Muscle of arm (tissue), 12 donors: Measurements from ENCODE around the gene ZMIZ1. TPM values are rescaled to one million over a fixed set of nuclear protein-coding genes. Genes with fewer than 3 reads are reported as not detected.
A peak's percentile ranks its signal among the peaks of the same experiment; 100 is the strongest.
"Not testable (repeated sequence)": the region's sequence is repeated elsewhere in the genome, so short reads cannot be mapped to it uniquely, and the experiment has no call there.

Source experiments
- DNase-seq: peaks from one replicate; pipeline ENCODE4 v3.0.0-alpha.2; 2013
- polyA plus RNA-seq, 12 donors: library from polyadenylated mRNA; unstranded; fragments of 120-200 nt; gene quantifications; one replicate each; pipeline ENCODE4 v1.2.1, GENCODE V29; 2013; ENCODE audit not compliant: insufficient read length in 12 of 12

Gene ZMIZ1
- polyA plus RNA-seq, 12 donors: 27.7 to 66.3 (median 34.3) TPM; not detected in 1

DNA sequence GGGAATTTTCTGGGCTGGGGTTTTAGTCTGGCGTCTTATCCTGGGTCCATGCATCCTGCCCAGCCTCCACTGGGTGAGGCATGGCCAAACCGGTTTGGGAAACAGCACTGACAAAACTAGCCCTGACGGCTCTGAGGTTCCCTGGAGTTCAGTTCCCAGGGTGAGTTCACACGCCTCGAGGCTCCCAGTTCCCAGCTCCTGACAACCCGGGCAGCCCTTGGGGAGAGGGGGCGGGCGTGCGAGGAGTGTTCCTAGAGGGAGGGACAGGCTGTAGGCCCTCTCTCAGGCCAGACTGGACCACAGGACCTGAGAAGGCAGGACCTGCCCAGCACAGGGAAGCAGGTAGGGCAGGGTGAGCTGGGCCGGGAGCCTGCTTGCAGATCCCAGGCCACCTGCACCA lies 196.2 kb downstream of the ZMIZ1 start:
- no peak for DNase-seq

- no peak for DNase-seq
These were observed 197.3 kb downstream of the ZMIZ1 start for GRCh38 chr10:79266084-79266483.

DNA sequence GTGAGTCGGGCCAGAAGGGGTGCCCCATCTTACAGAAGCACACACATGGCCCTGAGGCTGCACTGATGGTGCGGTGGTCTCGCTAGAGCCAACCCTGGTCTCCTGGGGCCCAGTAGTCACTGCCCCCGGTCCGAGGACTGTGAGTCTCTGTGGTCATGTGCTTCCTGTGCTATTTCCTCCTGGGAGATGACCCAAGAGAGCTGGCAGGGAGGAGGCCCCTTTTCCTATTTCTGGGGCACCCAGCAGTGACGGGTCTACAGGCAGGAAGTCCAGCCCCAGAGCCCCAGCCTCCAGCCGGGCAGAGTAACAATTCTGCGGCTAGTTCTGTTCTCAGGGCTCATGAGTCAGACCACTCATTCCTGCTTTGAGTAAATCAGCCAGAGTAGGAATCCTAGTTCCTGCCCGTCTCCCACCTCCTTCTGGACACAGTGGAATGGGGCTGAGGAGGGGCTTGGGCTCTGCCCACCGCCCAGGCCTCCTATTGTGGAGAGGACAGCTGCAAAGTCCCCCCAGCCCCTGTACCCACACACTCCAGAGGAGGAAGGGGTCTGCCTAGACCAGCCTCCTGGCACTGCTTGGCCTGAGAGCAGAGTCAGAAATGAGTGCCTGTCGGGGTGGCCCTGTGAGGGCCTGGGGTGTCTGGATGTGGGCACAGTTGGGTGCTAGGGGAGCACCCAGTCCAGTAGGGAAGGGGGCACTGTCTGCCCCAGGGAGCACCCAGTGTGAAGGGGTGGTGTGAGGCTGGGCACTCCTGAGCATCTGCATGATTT lies 198.0 kb downstream of the ZMIZ1 start:
- DNase-seq: no peak

- no peak for DNase-seq
These were observed 198.7 kb downstream of the ZMIZ1 start for GRCh38 chr10:79267499-79267898.

- no peak for DNase-seq
These were observed 199.4 kb downstream of the ZMIZ1 start for GRCh38 chr10:79268161-79268601.

DNA sequence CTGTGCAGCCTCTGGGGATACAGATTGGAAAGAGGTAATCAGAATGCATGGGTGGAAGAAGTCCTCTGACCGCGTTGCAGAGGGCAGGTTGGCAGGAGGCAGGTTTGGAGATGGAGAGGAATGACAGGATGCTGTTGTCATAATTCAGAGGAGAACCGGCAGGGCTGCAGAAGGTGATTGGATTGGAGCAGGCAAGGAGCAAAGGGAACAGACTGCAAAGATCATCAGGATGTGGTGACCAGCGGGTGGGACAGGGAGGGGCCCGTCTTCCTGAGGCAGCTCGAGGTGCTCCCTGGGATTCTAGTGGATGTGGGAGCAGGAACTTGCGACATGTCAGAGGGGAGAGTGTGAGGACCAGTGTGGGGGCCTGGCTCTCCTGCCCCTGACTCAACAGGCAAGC lies 200.0 kb downstream of the ZMIZ1 start:
- no peak for DNase-seq

DNA sequence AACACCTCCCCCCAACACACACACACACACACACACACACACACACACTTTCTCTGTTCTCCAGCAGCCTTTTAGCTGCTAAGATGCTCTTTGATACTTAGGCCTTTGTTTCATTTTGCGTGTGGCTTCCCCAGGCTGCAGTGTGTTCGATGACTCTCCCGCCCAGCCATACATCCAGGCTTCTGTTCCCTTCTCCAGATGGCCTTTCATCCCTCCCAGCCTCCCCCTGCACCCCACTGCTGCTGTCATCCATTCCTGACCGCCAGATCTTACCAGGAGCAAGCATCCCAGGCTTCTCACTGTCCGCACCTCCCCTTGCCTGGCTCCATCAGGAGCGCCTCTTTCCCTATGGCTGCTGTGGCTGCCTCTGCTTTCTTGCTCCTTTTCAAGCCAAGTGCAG lies 200.7 kb downstream of the ZMIZ1 start:
- no peak for DNase-seq

GRCh38 chr10:79269969-79270368 lies 201.2 kb downstream of the ZMIZ1 start:
- DNase-seq: no peak

GRCh38 chr10:79270466-79271246 lies 201.9 kb downstream of the ZMIZ1 start:
- DNase-seq: no peak

GRCh38 chr10:79272353-79272752 lies 203.6 kb downstream of the ZMIZ1 start:
- DNase-seq: no peak

DNA sequence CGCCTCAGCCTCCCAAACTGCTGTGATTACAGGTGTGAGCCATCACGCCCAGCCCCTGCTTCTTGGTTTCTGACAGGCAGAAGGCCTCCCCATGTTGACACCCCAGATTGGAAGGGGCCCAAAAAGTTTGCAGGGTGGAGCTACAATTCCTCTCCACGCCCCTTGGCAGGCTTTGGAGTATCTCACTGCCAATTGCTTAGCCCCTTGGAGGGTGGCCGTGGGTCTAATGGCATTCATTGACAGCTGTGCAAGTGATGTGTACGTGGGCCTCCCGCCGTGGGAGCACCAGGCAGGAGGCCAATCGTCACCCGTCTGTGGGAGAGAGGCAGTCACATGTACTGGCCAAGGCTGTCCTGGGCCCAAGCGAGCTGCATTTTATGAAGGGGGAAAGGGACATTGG lies 204.8 kb downstream of the ZMIZ1 start:
- no peak for DNase-seq

GRCh38 chr10:79274279-79275104 lies 205.7 kb downstream of the ZMIZ1 start:
- peak; percentile 56 for DNase-seq

GRCh38 chr10:79275105-79275430 lies 206.3 kb downstream of the ZMIZ1 start:
- DNase-seq: no peak

GRCh38 chr10:79275431-79275851 lies 206.7 kb downstream of the ZMIZ1 start:
- DNase-seq: no peak

DNA sequence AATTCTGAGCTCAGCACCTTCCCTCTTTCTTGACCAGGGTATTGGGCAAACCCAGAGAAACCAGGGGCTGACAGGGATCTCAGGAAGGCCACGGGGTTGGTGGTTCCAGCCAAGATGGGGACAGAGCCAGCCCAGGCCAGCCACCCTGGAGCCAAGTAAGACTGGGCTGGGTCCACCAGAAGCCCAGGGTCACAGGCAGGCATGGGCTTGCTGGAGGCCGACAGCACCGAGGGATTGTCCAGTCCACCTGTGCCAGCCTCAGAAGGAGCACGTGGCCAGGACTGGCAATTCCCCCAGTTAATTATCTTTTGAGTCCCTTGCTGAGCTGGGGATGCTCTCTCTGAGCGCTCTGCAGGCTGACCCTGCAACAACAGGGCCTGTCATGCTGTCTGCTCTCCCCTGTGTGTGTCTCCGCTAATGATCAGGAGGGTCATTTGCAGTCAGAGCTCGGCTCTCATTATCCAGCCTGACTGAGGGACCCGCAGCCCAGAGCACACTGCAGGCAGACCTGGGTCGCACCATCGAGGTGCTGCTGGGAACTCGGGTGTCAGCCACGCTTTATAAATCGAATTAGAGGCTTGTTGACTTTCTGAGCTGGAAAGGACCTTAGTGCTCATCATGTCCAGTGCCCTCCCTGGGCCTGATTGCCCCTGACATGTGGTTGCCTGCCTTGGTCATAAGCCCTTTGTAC lies 209.0 kb downstream of the ZMIZ1 start:
- DNase-seq: no peak

- DNase-seq: not testable (repeated sequence)
These were observed 210.3 kb downstream of the ZMIZ1 start for GRCh38 chr10:79279047-79279446.

GRCh38 chr10:79280956-79281355 lies 212.2 kb downstream of the ZMIZ1 start:
- DNase-seq: no peak

GRCh38 chr10:79282388-79282787 lies 213.6 kb downstream of the ZMIZ1 start:
- DNase-seq: no peak

DNA sequence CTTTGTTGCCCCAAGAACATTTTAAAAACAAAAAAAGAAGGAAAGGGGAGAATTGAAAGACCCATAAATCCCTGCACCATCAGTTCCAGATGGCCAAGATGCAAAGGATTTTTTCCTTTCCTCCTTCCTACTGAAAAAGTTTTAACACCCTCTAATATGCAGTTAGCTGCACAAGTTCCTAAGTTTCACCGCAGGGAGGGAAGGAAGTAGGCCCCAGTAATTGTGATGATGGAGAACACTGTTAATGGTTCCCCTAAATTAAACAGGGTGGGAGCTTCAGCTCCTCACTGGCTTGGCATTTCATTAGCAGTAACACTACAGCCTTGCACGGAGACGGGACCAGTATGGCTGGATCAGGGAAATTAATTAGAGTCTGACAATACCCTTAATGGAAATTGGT lies 214.8 kb downstream of the ZMIZ1 start:
- DNase-seq: no peak

DNA sequence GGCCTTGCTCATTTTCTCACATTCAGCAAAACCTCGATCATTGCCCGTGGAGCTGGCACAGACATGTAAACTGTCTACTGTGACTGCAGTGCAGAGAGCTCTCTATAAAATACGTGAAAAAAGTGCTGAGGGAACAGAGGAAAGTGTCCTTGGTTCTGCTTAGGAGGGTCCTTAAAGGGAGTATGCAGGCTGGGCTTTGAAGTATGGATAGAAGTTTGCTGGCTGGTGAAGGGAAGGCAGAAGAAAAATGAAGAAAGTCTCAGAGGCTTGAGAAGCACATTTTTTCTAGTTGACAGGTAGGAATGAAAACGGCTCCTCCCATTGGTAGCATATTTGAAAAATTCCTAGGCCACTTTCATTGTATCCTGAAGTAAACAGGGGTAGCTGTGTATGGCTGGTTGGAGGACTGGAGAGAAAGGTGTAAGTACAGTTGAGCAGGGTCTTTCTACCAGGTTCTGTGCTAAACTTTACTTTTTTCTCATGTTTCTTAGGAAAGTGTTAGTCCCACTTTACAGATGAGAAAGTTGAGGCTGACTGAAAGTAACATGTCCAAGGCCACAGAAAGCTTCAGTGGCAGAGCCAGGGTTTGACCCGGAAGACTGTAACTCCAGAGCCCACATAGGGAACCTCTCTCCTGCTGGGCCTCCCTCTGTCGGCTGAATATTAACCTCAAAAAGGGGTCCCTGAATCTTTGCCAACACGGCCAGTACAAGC lies 215.5 kb downstream of the ZMIZ1 start:
- DNase-seq: no peak
